Adrenal gland (tissue), 5 donors: Measurements from ENCODE around the gene MAPK7.

Experiments
- CTCF ChIP-seq, 6 experiments: fragments of 450-650 bp in 4 of 6; fragments of 200-600 bp in 2 of 6; sonication (generic) in 1 of 6; IDR thresholded peaks; 1 replicate in 5 of 6; 2 replicates in 1 of 6; pipeline versions ENCODE4 v1.5.1 to v1.8.0; 2016 to 2021; ENCODE audit warnings: antibody characterized with exemption in 6 of 6, mild to moderate bottlenecking in 2 of 6, moderate library complexity in 1 of 6
- POLR2A ChIP-seq, 2 donors: fragments of 450-650 bp; IDR thresholded peaks; one replicate each; pipeline ENCODE4 v1.6.1; 2017; ENCODE audit warnings: antibody characterized with exemption in 2 of 2, mild to moderate bottlenecking in 2 of 2, moderate library complexity in 1 of 2
- donor health status: DM: no; HTN: no; CAD: no.

DNA sequence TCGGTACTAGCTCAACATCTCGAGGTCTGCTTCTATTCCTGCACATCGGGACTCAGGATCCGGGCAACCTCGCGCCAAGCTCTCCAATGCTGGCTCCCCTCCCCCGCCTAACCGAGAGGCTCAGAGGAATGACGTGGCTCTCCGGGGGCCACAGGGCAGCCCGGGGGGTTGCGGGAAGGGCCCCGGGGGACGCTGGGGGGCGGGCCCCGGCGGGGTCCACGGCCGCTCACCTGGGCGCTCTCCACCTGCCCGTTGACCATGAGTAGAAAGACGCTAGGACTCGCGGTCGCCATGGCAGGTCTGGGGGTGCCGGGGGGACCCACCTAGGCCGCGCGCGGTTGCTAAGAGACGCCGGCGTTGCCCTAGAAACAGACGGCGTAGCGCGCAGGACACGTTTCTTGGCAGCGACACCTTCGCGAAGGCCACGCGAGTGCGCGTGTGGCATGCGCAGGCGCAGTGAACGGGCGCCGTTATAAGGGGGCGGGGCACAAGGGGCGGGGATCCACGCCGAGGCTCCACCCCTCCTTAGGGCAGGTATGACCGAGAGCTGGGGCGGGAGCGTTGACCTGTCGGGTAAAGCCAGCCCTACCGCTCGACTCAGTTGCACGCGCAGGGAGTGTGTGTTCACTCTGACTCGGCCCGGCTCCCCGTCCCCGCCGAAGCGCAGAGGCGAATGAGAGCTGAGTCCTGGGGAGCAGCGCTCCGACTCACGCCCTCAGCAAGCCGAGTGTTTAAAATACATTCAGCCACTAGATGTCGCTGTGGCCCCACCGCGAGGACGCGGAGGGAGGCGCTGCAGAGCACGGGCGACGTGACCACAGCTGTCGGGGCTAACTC, 15.8 kb upstream of the MAPK7 start, which contains the start of gene B9D1:
- peak; percentile 44 to 48 for TF ChIP-seq POLR2A (IDR thresholded peaks at IDR 0.05)
- peak; percentile 97 to 100 (median 100) for TF ChIP-seq CTCF (IDR thresholded peaks at IDR 0.05)
